Kidney epithelial cell (primary cell): ENCODE results near the gene ATP8B4. TPM values are rescaled to one million over a fixed set of nuclear protein-coding genes. Genes with fewer than 3 reads are reported as not detected.

Experiments used
- DNase-seq: peaks from one replicate; pipeline ENCODE4 v3.0.0-alpha.2; 2010; ENCODE audit warnings: low read depth
- H3K27me3 ChIP-seq: 2 replicates; pipeline ENCODE4 v1.6.0; 2011; ENCODE audit warnings: low read length; ENCODE audit not compliant: control insufficient read depth, insufficient read depth
- H3K36me3 ChIP-seq: 2 replicates; pipeline ENCODE4 v1.5.1; 2011; ENCODE audit warnings: low read length; ENCODE audit not compliant: control insufficient read depth, insufficient read depth
- H3K4me3 ChIP-seq: 2 replicates; pipeline ENCODE4 v1.5.1; 2011; ENCODE audit warnings: low read depth, mild to moderate bottlenecking, control low read depth, low read length
- CTCF ChIP-seq: IDR thresholded peaks from 2 replicates; pipeline ENCODE4 v1.5.1; 2011; ENCODE audit warnings: mild to moderate bottlenecking, moderate library complexity, low read length, control low read depth, inconsistent platforms; ENCODE audit not compliant: insufficient read depth, poor library complexity, severe bottlenecking
- total RNA-seq: library from RNA; depleted of rRNA; stranded (reverse); fragments of >200 nt; gene quantifications from 2 replicates; pipeline ENCODE4 v1.2.3, GENCODE V29; 2015

ATP8B4 gene
- total RNA-seq, 1 donor from 2014 or later = 0.25 TPM

GRCh38 chr15:49923671-49924070 is 195.4 kb downstream of the ATP8B4 start:
- TF ChIP-seq CTCF = no peak
- no peaks in the 10 kb centered on the region for H3K36me3 ChIP-seq
- no peaks in the 10 kb centered on the region for H3K27me3 ChIP-seq
- H3K4me3 ChIP-seq = no peak overlapping the region
- DNase-seq = no peak

- no peaks in the 10 kb centered on the region for H3K27me3 ChIP-seq
- H3K4me3 ChIP-seq = no peak overlapping the region
- no peak for DNase-seq
- no peak for TF ChIP-seq CTCF
- no peaks in the 10 kb centered on the region for H3K36me3 ChIP-seq
Measured at GRCh38 chr15:49919034-49919433, 200.0 kb downstream of the ATP8B4 start.

GRCh38 chr15:49918121-49918520 is 200.9 kb downstream of the ATP8B4 start:
- H3K4me3 ChIP-seq = no peak overlapping the region
- no peaks in the 10 kb centered on the region for H3K27me3 ChIP-seq
- no peak for DNase-seq
- no peak for TF ChIP-seq CTCF
- H3K36me3 ChIP-seq = no peaks in the 10 kb centered on the region

- no peak for DNase-seq
Measured at GRCh38 chr15:49916998-49917397, 202.0 kb downstream of the ATP8B4 start.

GRCh38 chr15:49915822-49916221 is 203.2 kb downstream of the ATP8B4 start:
- TF ChIP-seq CTCF = no peak
- no peak for DNase-seq
- Histone ChIP-seq H3K36me3 (no peaks in the 10 kb centered on the region), H3K27me3 (no peaks in the 10 kb centered on the region), H3K4me3 (no peak overlapping the region)

More at GRCh38 chr15:49916998-49917397, 202.0 kb downstream of the ATP8B4 start:
- Histone ChIP-seq H3K36me3 (no peaks in the 10 kb centered on the region), H3K4me3 (no peak overlapping the region), H3K27me3 (no peaks in the 10 kb centered on the region)
- TF ChIP-seq CTCF = no peak

GRCh38 chr15:49908933-49909295 is 210.1 kb downstream of the ATP8B4 start:
- TF ChIP-seq CTCF = no peak
- H3K36me3 ChIP-seq = no peaks in the 10 kb centered on the region
- H3K27me3 ChIP-seq = no peaks in the 10 kb centered on the region

More at GRCh38 chr15:49908933-49909295, 210.1 kb downstream of the ATP8B4 start:
- no peak overlapping the region for H3K4me3 ChIP-seq
- DNase-seq = no peak
